ENCODE measurements around the gene TCTN3. TPM values are rescaled to one million over a fixed set of nuclear protein-coding genes. Genes with fewer than 3 reads are reported as not detected.
"Not testable (repeated sequence)": the region's sequence is repeated elsewhere in the genome, so short reads cannot be mapped to it uniquely, and the experiment has no call there.

Gene TCTN3
- total RNA-seq, 4 donors from 2014 or later, result 6.3 to 8.6 (median 6.8) TPM

- no peaks in the 10 kb centered on the region for H3K9me3 ChIP-seq
- no peak overlapping the region for H3K4me3 ChIP-seq
- H3K27ac ChIP-seq, result no peak overlapping the region
- in situ Hi-C loops (cut with MboI; ENCODE audit: low sequenced_read_pairs in 4 of 4), result no loop called here
- H3K36me3 ChIP-seq, result peaks cover 0 to 34% of the 10 kb centered on the region in 2 donors
- H3K27me3 ChIP-seq, result no peaks in the 10 kb centered on the region
- no peaks in the 10 kb centered on the region for H3K4me1 ChIP-seq
- no peak for ATAC-seq
- intact Hi-C loops (cut with DNase I; ENCODE audit: low total_unique reads), result no loop called here
- TF ChIP-seq, protein P1, sequence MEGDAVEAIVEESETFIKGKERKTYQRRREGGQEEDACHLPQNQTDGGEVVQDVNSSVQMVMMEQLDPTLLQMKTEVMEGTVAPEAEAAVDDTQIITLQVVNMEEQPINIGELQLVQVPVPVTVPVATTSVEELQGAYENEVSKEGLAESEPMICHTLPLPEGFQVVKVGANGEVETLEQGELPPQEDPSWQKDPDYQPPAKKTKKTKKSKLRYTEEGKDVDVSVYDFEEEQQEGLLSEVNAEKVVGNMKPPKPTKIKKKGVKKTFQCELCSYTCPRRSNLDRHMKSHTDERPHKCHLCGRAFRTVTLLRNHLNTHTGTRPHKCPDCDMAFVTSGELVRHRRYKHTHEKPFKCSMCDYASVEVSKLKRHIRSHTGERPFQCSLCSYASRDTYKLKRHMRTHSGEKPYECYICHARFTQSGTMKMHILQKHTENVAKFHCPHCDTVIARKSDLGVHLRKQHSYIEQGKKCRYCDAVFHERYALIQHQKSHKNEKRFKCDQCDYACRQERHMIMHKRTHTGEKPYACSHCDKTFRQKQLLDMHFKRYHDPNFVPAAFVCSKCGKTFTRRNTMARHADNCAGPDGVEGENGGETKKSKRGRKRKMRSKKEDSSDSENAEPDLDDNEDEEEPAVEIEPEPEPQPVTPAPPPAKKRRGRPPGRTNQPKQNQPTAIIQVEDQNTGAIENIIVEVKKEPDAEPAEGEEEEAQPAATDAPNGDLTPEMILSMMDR (IDR thresholded peaks at IDR 0.05 in 4 of 5, conservative IDR thresholded peaks at IDR 0.05 in 1 of 5), result no peak
- no peak for TF ChIP-seq POLR2A (IDR thresholded peaks at IDR 0.05)
- no peak for DNase-seq
Observed at GRCh38 chr10:95635319-95635733, 58.4 kb downstream of the TCTN3 start.

DNA sequence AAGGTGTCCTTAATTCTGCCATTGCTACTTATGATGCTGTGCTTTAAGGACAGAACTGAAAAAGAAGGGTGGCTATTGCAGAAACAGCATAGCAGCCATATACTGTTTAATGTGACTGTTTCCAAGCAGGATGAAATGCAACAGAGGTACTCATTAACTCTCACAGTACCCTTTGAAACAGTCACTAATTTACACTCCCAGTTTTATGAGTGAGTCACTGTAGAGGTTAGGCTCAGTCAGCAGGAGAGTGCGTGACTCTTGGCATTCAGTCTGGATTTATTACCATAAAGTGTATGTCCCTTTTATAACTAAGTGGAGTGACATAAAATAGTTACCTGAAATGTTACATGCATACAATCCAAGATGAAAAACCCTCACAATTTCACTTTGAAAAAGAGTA lies 64.9 kb downstream of the TCTN3 start:
- in situ Hi-C loops (cut with MboI; ENCODE audit: low sequenced_read_pairs in 4 of 4), result no loop called here
- ATAC-seq (no peak), DNase-seq (no peak)
- TF ChIP-seq POLR2A (IDR thresholded peaks at IDR 0.05), result no peak
- TF ChIP-seq, protein P1 (IDR thresholded peaks at IDR 0.05 in 4 of 5, conservative IDR thresholded peaks at IDR 0.05 in 1 of 5), result no peak
- Histone ChIP-seq H3K4me3 (no peak overlapping the region), H3K27ac (no peak overlapping the region), H3K4me1 (no peaks in the 10 kb centered on the region), H3K9me3 (no peaks in the 10 kb centered on the region), H3K36me3 (peaks cover 0 to 36% of the 10 kb centered on the region in 2 donors), H3K27me3 (no peaks in the 10 kb centered on the region)
- intact Hi-C loops (cut with DNase I; ENCODE audit: low total_unique reads), result no loop called here

DNA sequence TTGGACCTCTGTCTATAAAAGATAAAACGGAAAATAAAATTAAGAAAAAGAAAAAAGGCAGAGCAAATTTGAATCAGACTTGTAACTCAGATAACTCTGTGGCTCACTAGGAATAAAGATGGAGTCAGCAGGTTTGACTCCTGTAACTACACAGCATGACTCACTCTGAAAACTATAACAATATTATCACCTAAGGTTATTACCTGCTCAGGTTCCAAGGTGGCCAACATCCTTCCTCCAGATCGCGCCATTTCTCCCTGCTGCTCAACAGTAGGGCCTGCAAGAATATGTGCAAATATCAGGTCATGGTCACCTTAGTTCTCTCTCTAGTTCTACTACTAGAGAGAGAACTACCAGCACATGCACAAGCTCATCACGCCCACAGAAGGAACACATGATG lies 67.2 kb downstream of the TCTN3 start:
- Histone ChIP-seq H3K27ac (no peak overlapping the region), H3K4me3 (no peak overlapping the region), H3K36me3 (peaks cover 0 to 18% of the 10 kb centered on the region in 2 donors), H3K4me1 (no peaks in the 10 kb centered on the region), H3K27me3 (no peaks in the 10 kb centered on the region), H3K9me3 (no peaks in the 10 kb centered on the region)
- no peak for DNase-seq
- no peak for ATAC-seq
- in situ Hi-C loops (cut with MboI; ENCODE audit: low sequenced_read_pairs in 4 of 4), result no loop called here
- no peak for TF ChIP-seq POLR2A (IDR thresholded peaks at IDR 0.05)
- TF ChIP-seq, protein P1 (IDR thresholded peaks at IDR 0.05 in 4 of 5, conservative IDR thresholded peaks at IDR 0.05 in 1 of 5), result no peak
- intact Hi-C loops (cut with DNase I; ENCODE audit: low total_unique reads), result no loop called here

DNA sequence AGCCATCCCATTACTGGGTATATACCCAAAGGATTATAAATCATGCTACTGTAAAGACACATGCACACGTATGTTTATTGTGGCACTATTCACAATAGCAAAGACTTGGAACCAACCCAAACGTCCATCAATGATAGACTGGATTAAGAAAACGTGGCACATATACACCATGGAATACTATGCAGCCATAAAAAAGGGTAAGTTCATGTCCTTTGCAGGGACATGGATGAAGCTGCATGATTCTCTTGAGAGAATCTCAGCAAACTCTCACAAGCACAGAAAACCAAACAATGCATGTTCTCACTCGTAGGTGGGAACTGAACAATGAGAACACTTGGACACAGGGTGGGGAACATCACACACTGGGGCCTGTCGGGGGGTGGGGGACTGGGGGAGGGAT lies 73.3 kb downstream of the TCTN3 start:
- H3K27me3 ChIP-seq; intact Hi-C loops (cut with DNase I; ENCODE audit: low total_unique reads); H3K9me3 ChIP-seq; DNase-seq; ATAC-seq; H3K4me3 ChIP-seq; H3K27ac ChIP-seq; H3K4me1 ChIP-seq; H3K36me3 ChIP-seq: not testable (repeated sequence)
- in situ Hi-C loops (cut with MboI; ENCODE audit: low sequenced_read_pairs in 4 of 4), result loop anchor here in 2 of 4 donors (25.0 kb wide), 2 partner anchors 383 to 408 kb away; no protein-coding TSS in a partner anchor

DNA sequence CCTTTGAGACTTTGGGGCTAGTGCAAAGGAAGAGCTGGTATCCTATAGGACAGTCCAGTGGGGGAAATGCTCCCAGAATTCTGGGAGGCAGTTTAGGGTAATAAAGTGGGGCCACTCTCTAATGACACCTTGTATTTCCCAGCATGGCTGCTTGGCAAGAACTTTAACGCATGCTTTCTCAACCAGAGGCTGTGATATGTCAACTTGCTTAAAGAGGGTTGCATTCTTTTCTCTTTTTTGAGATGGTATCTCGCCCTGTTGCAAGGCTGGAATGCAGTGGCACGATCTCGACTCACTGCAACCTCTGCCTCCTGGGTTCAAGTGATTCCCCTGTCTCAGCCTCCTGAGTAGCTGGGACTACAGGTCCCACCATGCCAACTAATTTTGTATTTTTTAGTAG lies 75.6 kb downstream of the TCTN3 start:
- in situ Hi-C loops (cut with MboI; ENCODE audit: low sequenced_read_pairs in 4 of 4) (loop anchor here in 3 of 4 donors (10.0 to 25.0 kb wide), 3 partner anchors 381 to 406 kb away; no protein-coding TSS in a partner anchor), intact Hi-C loops (cut with DNase I; ENCODE audit: low total_unique reads) (no loop called here)
- Histone ChIP-seq H3K4me1 (no peaks in the 10 kb centered on the region), H3K27me3 (no peaks in the 10 kb centered on the region), H3K9me3 (no peaks in the 10 kb centered on the region), H3K36me3 (peaks cover 0 to 28% of the 10 kb centered on the region in 2 donors), H3K27ac (no peak overlapping the region), H3K4me3 (no peak overlapping the region)
- TF ChIP-seq POLR2A (IDR thresholded peaks at IDR 0.05), result no peak
- TF ChIP-seq, protein P1 (IDR thresholded peaks at IDR 0.05 in 4 of 5, conservative IDR thresholded peaks at IDR 0.05 in 1 of 5), result no peak
- DNase-seq (no peak), ATAC-seq (no peak)

Measured in gastrocnemius medialis (tissue), 4 donors.